HFF-Myc (cell line): ENCODE results near the gene DUSP18.
"Not testable (repeated sequence)": the region's sequence is repeated elsewhere in the genome, so short reads cannot be mapped to it uniquely, and the experiment has no call there.

Source experiments
- DNase-seq: peaks from one replicate; pipeline ENCODE4 v3.0.0-alpha.2; 2011; ENCODE audit warnings: low read depth; ENCODE audit errors: extremely low read depth
- H3K4me3 ChIP-seq: replicated peaks from 2 replicates; pipeline ENCODE4 v1.5.1; 2011; ENCODE audit warnings: low read depth, mild to moderate bottlenecking, control low read depth, low read length
- TF ChIP-seq, protein P1 (sequence below): IDR thresholded peaks from 2 replicates; pipeline ENCODE4 v1.5.1; 2012; ENCODE audit warnings: mild to moderate bottlenecking, low read depth, low read length, control low read depth; ENCODE audit errors: missing control alignments

DUSP18 gene

DNA sequence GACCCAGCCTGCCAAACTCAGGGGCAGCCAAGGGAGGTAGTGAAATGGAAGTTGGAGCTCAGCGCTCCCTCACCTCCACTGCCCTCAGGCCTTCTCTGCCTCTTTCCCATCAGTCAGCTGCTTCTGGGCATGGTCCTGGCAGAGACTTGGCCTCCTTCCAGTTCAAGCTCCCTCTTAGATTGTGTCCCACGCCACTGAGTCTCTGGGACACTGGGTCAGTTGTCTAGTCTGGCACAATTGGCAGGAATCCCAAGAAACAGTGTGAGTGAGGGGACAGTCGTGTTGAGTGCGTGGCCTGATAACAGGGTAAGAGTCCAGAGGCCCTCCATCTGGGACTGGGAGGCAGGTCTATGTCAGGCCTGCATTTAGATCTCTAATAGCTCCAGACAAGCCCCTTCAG, 39.2 kb downstream of the DUSP18 start:
- TF ChIP-seq, protein P1, sequence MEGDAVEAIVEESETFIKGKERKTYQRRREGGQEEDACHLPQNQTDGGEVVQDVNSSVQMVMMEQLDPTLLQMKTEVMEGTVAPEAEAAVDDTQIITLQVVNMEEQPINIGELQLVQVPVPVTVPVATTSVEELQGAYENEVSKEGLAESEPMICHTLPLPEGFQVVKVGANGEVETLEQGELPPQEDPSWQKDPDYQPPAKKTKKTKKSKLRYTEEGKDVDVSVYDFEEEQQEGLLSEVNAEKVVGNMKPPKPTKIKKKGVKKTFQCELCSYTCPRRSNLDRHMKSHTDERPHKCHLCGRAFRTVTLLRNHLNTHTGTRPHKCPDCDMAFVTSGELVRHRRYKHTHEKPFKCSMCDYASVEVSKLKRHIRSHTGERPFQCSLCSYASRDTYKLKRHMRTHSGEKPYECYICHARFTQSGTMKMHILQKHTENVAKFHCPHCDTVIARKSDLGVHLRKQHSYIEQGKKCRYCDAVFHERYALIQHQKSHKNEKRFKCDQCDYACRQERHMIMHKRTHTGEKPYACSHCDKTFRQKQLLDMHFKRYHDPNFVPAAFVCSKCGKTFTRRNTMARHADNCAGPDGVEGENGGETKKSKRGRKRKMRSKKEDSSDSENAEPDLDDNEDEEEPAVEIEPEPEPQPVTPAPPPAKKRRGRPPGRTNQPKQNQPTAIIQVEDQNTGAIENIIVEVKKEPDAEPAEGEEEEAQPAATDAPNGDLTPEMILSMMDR: no peak
- DNase-seq: no peak
- H3K4me3 ChIP-seq: no peak overlapping the region

DNA sequence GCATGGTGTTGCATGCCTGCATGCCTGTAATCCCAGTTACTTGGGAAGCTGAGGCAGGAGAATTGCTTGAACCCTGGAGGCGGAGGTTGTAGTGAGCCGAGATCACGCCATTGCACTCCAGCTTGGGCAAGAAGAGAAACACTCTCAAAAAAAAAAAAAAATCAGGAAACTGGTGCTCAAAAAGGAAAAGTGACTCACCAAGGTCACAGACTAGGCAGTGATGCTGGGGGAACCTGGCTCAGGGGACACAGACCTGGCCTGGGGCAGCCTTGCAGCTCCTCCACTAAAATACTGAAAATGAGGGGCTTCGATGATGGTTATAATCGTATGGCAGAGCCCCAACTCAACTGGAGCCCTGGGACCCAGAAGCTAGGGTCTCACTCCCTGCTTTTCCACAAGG, 40.2 kb downstream of the DUSP18 start:
- no peak for DNase-seq
- TF ChIP-seq, protein P1: no peak
- H3K4me3 ChIP-seq: no peak overlapping the region

DNA sequence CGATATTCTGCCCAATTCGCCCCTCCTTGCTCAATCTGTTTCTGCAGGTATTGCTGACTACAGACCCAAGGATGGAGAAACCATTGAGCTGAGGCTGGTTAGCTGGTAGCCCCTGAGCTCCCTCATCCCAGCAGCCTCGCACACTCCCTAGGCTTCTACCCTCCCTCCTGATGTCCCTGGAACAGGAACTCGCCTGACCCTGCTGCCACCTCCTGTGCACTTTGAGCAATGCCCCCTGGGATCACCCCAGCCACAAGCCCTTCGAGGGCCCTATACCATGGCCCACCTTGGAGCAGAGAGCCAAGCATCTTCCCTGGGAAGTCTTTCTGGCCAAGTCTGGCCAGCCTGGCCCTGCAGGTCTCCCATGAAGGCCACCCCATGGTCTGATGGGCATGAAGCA, 41.3 kb downstream of the DUSP18 start:
- TF ChIP-seq, protein P1: no peak
- no peak overlapping the region for H3K4me3 ChIP-seq
- DNase-seq: no peak

DNA sequence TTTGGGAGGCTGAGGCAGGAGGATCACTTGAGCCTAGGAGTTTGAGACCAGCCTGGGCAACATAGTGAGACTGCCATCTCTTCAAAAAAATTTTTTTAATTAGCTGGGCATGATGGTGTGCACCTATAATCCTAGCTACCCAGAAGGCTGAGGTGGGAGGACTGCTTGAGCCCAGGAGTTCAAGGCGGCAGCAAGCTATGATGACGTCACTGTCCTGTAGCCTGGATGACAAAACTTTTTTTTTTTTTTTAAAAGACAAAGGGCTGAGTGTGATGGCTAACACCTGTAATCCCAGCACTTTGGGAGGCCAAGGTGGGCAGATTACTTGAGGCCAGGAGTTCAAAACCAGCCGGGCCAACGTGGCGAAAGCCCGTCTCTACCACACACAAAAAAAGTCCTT, 47.8 kb downstream of the DUSP18 start:
- not testable (repeated sequence) for H3K4me3 ChIP-seq, DNase-seq

DNA sequence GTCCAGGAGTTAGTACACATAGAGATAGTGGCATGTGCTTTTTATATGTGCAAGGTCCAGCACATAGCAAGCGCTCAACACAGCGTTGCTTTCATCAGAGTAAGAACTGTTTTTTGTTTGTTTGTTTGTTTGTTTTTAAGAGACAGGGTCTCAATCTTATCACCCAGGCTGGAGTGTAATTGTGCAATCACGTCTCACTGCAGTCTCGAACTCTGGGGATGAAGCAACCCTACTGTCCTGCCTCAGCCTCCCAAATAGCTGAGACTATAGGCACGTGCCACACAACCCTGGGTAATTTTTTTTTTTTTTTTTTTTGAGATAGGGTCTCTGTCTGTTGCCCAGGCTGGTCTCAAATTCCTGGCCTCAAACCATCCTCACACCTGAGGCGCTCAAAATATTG, 49.9 kb downstream of the DUSP18 start:
- no peak overlapping the region for H3K4me3 ChIP-seq
- TF ChIP-seq, protein P1: no peak
- no peak for DNase-seq

DNA sequence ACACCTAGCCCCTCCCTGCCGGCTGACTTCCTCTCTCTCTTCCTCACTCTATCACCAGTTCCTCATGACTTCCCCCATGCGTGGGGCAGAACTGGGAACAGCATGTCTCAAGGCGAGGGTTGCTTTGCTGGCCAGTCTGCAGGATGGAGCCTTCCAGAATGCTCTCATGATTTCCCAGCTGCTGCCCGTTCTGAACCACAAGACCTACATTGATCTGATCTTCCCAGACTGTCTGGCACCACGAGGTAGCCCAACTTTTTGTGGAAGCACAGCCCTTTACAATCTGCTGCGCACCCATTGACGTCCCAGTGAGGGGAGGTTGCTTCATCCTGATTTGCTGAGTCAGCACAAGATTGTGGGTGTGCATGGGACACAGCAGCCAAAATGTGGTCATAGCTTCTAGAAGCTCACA, 52.1 kb downstream of the DUSP18 start:
- no peak for DNase-seq
- H3K4me3 ChIP-seq: no peak overlapping the region
- TF ChIP-seq, protein P1: no peak

DNA sequence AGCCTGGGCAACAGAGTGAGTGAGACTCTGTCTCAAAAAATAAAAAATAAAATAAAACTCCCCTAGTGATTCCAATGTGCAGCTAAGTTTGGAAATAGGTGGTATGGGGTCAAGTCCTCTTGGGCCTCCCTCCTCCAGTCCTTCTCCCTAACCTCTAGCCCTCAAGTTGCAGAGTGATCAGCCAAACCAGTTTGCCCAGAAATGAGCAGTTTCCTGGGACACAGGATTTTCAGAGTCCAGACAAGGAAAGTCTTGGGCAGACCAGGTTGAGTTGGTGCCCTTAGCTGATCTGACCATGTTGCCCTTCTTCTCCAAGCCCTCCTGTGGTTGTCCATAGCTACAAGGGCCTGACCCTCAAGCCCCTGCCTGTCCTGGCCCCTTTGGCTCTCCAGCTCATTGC, 52.8 kb downstream of the DUSP18 start:
- no peak for DNase-seq
- no peak overlapping the region for H3K4me3 ChIP-seq
- TF ChIP-seq, protein P1: no peak

DNA sequence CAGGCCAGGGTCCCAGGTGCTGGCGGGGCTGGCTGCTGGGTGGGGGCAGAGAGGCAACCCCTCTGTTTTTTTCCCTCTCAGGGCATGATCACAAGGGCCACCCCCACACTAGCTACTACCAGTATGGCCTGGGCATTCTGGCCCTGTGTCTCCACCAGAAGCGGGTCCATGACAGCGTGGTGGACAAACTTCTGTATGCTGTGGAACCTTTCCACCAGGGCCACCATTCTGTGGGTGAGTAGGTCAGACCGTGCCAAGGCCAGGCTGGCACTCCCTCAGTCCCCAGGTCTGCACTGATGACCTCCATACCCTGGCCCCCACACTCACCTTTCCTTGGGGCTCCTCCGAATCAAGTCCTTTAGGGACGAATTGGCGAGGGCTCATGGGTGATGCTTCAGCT, 53.4 kb downstream of the DUSP18 start:
- DNase-seq: no peak
- TF ChIP-seq, protein P1: no peak
- no peak overlapping the region for H3K4me3 ChIP-seq
